Activated CD8-positive, alpha-beta T cell treated with anti-CD3 and anti-CD28 coated beads for 36 hours (primary cell): ENCODE results near the gene PAQR6. TPM values are rescaled to one million over a fixed set of nuclear protein-coding genes. Genes with fewer than 3 reads are reported as not detected.
A peak's percentile ranks its signal among the peaks of the same experiment; 100 is the strongest.

ENCODE experiments used
- ATAC-seq: fragments of 200-7000 bp; cut with Tn5 transposase; one replicate; pipeline ENCODE4 v1.10.0; 2021; ENCODE audit warnings: mild to moderate bottlenecking, moderate library complexity
- CTCF ChIA-PET: fragments of 350-600 bp; sonication (Branson Sonifier 250); formaldehyde crosslinking; loops from one replicate; lab custom pipeline; 2021; ENCODE audit warnings: antibody characterized with exemption; lab: Charles Lee
- POLR2A ChIA-PET: fragments of 350-600 bp; sonication (Branson Sonifier 250); formaldehyde crosslinking; loops from one replicate; lab custom pipeline; 2021; ENCODE audit warnings: antibody characterized with exemption; lab: Charles Lee
- DNase-seq: peaks from one replicate; pipeline ENCODE4 v3.0.0-alpha.2; 2020
- H3K27ac Mint-ChIP-seq: one replicate; pipeline ENCODE4 v1.8.0; 2021; ENCODE audit warnings: mild to moderate bottlenecking, mixed read lengths
- H3K27me3 Mint-ChIP-seq: one replicate; pipeline ENCODE4 v1.8.0; 2021; ENCODE audit warnings: mixed read lengths
- H3K36me3 Mint-ChIP-seq: one replicate; pipeline ENCODE4 v1.8.0; 2021; ENCODE audit warnings: low read depth, mixed read lengths
- H3K4me1 Mint-ChIP-seq: one replicate; pipeline ENCODE4 v1.8.0; 2021; ENCODE audit warnings: low read depth, mixed read lengths
- H3K4me3 Mint-ChIP-seq: one replicate; pipeline ENCODE4 v1.8.0; 2021; ENCODE audit warnings: mild to moderate bottlenecking, moderate library complexity, mixed read lengths
- H3K9me3 Mint-ChIP-seq: one replicate; pipeline ENCODE4 v1.8.0; 2021; ENCODE audit warnings: mixed read lengths
- CTCF ChIP-seq: fragments of 200-600 bp; IDR thresholded peaks from one replicate; pipeline ENCODE4 v1.8.0; 2022; ENCODE audit warnings: antibody characterized with exemption, mild to moderate bottlenecking
- intact Hi-C: fragments of 100-400 bp; cut with micrococcal nuclease; formaldehyde crosslinking; loops from one replicate; pipeline ENCODE4 v1.10.0; 2022
- total RNA-seq, 2 experiments: library from RNA; stranded (reverse); gene quantifications; one replicate each; pipeline ENCODE4 v1.2.3, GENCODE V29; 2021

The PAQR6 gene
- total RNA-seq, 2 experiments from 2014 or later = 4.7 to 5.0 TPM

GRCh38 chr1:156228501-156228900, 19.4 kb downstream of the PAQR6 start:
- Mint-ChIP-seq H3K27me3 (no peaks in the 10 kb centered on the region), H3K4me1 (peaks cover 33% of the 10 kb centered on the region), H3K9me3 (no peaks in the 10 kb centered on the region), H3K36me3 (peaks cover 34% of the 10 kb centered on the region), H3K27ac (peak overlapping the region; percentile 75), H3K4me3 (no peak overlapping the region)
- CTCF ChIA-PET = interaction anchor here (0.9 to 7.0 kb wide), 3 partner anchors 34 to 101 kb away, joined by 3 to 50 read pairs (median 4); partner anchors contain the start of gene SLC25A44
- POLR2A ChIA-PET = interaction anchor here (0.9 to 1.2 kb wide), 4 partner anchors 15 to 81 kb away, joined by 3 to 6 read pairs (median 4); partner anchors contain the start of gene PMF1
- intact Hi-C loops = loop anchor here (10.0 kb wide), 1 partner anchor 134 kb away; no protein-coding TSS in a partner anchor
- no peak for DNase-seq
- no peak for ATAC-seq
- TF ChIP-seq CTCF = no peak

- ChIA-PET POLR2A (interaction anchor here (0.8 to 7.1 kb wide), 11 partner anchors 8 to 130 kb away, joined by 3 to 88 read pairs (median 15); partner anchors contain the start of genes BGLAP, PMF1, SEMA4A and SMG5), CTCF (interaction anchor here (0.7 to 7.2 kb wide), 14 partner anchors 9 to 136 kb away, joined by 3 to 269 read pairs (median 15); partner anchors contain the start of genes PMF1, SEMA4A and SMG5)
- ATAC-seq (no peak), DNase-seq (no peak)
- intact Hi-C loops = loop anchor here (10.0 kb wide), 1 partner anchor 132 kb away; no protein-coding TSS in a partner anchor
- Mint-ChIP-seq H3K36me3 (peaks cover 46% of the 10 kb centered on the region), H3K27me3 (no peaks in the 10 kb centered on the region), H3K4me1 (peaks cover 48% of the 10 kb centered on the region), H3K9me3 (no peaks in the 10 kb centered on the region), H3K27ac (peak overlapping the region; percentile 92), H3K4me3 (no peak overlapping the region)
- TF ChIP-seq CTCF = no peak
Measured at GRCh38 chr1:156226782-156227181, 21.1 kb downstream of the PAQR6 start.

- Mint-ChIP-seq H3K4me3 (no peak overlapping the region), H3K4me1 (peaks cover 55% of the 10 kb centered on the region), H3K36me3 (peaks cover 52% of the 10 kb centered on the region), H3K27ac (peak overlapping the region; percentile 92), H3K27me3 (no peaks in the 10 kb centered on the region), H3K9me3 (no peaks in the 10 kb centered on the region)
- intact Hi-C loops = loop anchor here (10.0 kb wide), 1 partner anchor 131 kb away; no protein-coding TSS in a partner anchor
- DNase-seq = peak; percentile 51
- ChIA-PET POLR2A (interaction anchor here (0.8 to 7.1 kb wide), 13 partner anchors 8 to 129 kb away, joined by 3 to 88 read pairs (median 6); partner anchors contain the start of genes BGLAP, PMF1, SEMA4A and SMG5), CTCF (interaction anchor here (1.0 to 7.2 kb wide), 19 partner anchors 8 to 135 kb away, joined by 3 to 269 read pairs (median 7); partner anchors contain the start of genes PMF1, SEMA4A and SMG5)
- ATAC-seq = peak; percentile 3
- no peak for TF ChIP-seq CTCF
Measured at GRCh38 chr1:156226116-156226538, 21.7 kb downstream of the PAQR6 start.

GRCh38 chr1:156225677-156226014, 22.2 kb downstream of the PAQR6 start:
- POLR2A ChIA-PET = interaction anchor here (0.7 to 7.1 kb wide), 12 partner anchors 13 to 129 kb away, joined by 3 to 88 read pairs (median 10); partner anchors contain the start of genes PMF1, SEMA4A and SMG5
- H3K27me3 Mint-ChIP-seq = no peaks in the 10 kb centered on the region
- intact Hi-C loops = loop anchor here (10.0 kb wide), 1 partner anchor 131 kb away; no protein-coding TSS in a partner anchor
- H3K27ac Mint-ChIP-seq = peak overlapping the region; percentile 85
- no peaks in the 10 kb centered on the region for H3K9me3 Mint-ChIP-seq
- CTCF ChIA-PET = interaction anchor here (0.6 to 7.2 kb wide), 24 partner anchors 8 to 140 kb away, joined by 3 to 269 read pairs (median 7); partner anchors contain the start of genes PMF1, SEMA4A, SLC25A44 and SMG5
- H3K4me3 Mint-ChIP-seq = peak overlapping the region; percentile 34
- H3K36me3 Mint-ChIP-seq = peaks cover 56% of the 10 kb centered on the region
- H3K4me1 Mint-ChIP-seq = peaks cover 58% of the 10 kb centered on the region
- no peak for ATAC-seq
- no peak for TF ChIP-seq CTCF
- DNase-seq = no peak
